WTC11 (cell line): ENCODE data around the gene CLIC1.

ENCODE experiments used
- ATF3 ChIP-seq: sonication (generic); formaldehyde crosslinking; conservative IDR thresholded peaks from 2 replicates; pipeline ENCODE4 v1.8.1; 2022; ENCODE audit warnings: mild to moderate bottlenecking, missing genetic modification reagents
- CTCF ChIP-seq: fragments of 200-600 bp; IDR thresholded peaks from 2 replicates; pipeline ENCODE4 v1.8.0; 2022; ENCODE audit warnings: antibody characterized with exemption
- GABPB1 ChIP-seq: sonication (generic); formaldehyde crosslinking; IDR thresholded peaks from 2 replicates; pipeline ENCODE4 v1.8.1; 2023; ENCODE audit warnings: mild to moderate bottlenecking, missing genetic modification reagents
- IRF1 ChIP-seq: sonication (generic); formaldehyde crosslinking; IDR thresholded peaks from 2 replicates; pipeline ENCODE4 v1.8.0; 2023; ENCODE audit warnings: missing genetic modification reagents
- MLX ChIP-seq: sonication (generic); formaldehyde crosslinking; IDR thresholded peaks from 2 replicates; pipeline ENCODE4 v1.8.1; 2023; ENCODE audit warnings: mild to moderate bottlenecking, missing genetic modification reagents, moderate library complexity
- NFYB ChIP-seq: sonication (generic); formaldehyde crosslinking; conservative IDR thresholded peaks from 2 replicates; pipeline ENCODE4 v1.8.0; 2022; ENCODE audit warnings: low read depth, missing genetic modification reagents
- PREB ChIP-seq: sonication (generic); formaldehyde crosslinking; IDR thresholded peaks from 2 replicates; pipeline ENCODE4 v1.8.1; 2022; ENCODE audit warnings: mild to moderate bottlenecking, missing genetic modification reagents, moderate library complexity, borderline replicate concordance
- STAT6 ChIP-seq: sonication (generic); formaldehyde crosslinking; conservative IDR thresholded peaks from 2 replicates; pipeline ENCODE4 v1.8.1; 2023; ENCODE audit warnings: mild to moderate bottlenecking, low read depth, missing genetic modification reagents, moderate library complexity
- ZNF121 ChIP-seq: sonication (generic); formaldehyde crosslinking; IDR thresholded peaks from 2 replicates; pipeline ENCODE4 v1.8.0; 2023; ENCODE audit warnings: missing genetic modification reagents
- ZNF416 ChIP-seq: fragments of 250-450 bp; sonication (Bioruptor Pico); IDR thresholded peaks from 2 replicates; pipeline ENCODE4 v1.9.0; 2021; ENCODE audit warnings: mild to moderate bottlenecking, inconsistent platforms

- TF ChIP-seq ZNF121 (no peak), CTCF (no peak), ZNF416 (no peak), NFYB (no peak), ATF3 (CRISPR knock-in tag) (no peak), MLX (no peak), STAT6 (CRISPR knock-in tag) (no peak), GABPB1 (CRISPR knock-in tag) (no peak), PREB (CRISPR knock-in tag) (no peak), IRF1 (CRISPR knock-in tag) (no peak)
Observed at GRCh38 chr6:31771992-31772358, 35.6 kb upstream of the CLIC1 start.
